Forelimb muscle (tissue), 1 donor: Measurements from ENCODE around the gene C6orf62. TPM values are rescaled to one million over a fixed set of nuclear protein-coding genes. Genes with fewer than 3 reads are reported as not detected.
"Not testable (repeated sequence)": the region's sequence is repeated elsewhere in the genome, so short reads cannot be mapped to it uniquely, and the experiment has no call there.

Source experiments
- DNase-seq: peaks from one replicate; pipeline ENCODE4 v3.0.0-alpha.2; 2013; ENCODE audit warnings: low read depth
- polyA plus RNA-seq: library from polyadenylated mRNA; unstranded; fragments of 120-200 nt; gene quantifications from one replicate; pipeline ENCODE4 v1.2.1, GENCODE V29; 2013; ENCODE audit not compliant: insufficient read length

The C6orf62 gene
- polyA plus RNA-seq, 1 donor = 76.3 TPM

- DNase-seq = no peak
Observed at GRCh38 chr6:24699521-24700359, 19.2 kb downstream of the C6orf62 start.

GRCh38 chr6:24696097-24696496 lies 22.9 kb downstream of the C6orf62 start:
- no peak for DNase-seq

GRCh38 chr6:24695635-24696034 lies 23.3 kb downstream of the C6orf62 start:
- DNase-seq = not testable (repeated sequence)

GRCh38 chr6:24694198-24694597 lies 24.8 kb downstream of the C6orf62 start:
- DNase-seq = no peak

- DNase-seq = no peak
Observed at GRCh38 chr6:24692848-24693592, 25.9 kb downstream of the C6orf62 start.

- DNase-seq = no peak
Observed at GRCh38 chr6:24692415-24692814, 26.5 kb downstream of the C6orf62 start.

- DNase-seq = no peak
Observed at GRCh38 chr6:24692003-24692402, 27.0 kb downstream of the C6orf62 start.

GRCh38 chr6:24691550-24691949 lies 27.4 kb downstream of the C6orf62 start:
- no peak for DNase-seq

GRCh38 chr6:24690593-24690992 lies 28.4 kb downstream of the C6orf62 start:
- no peak for DNase-seq

GRCh38 chr6:24689964-24690363 lies 29.0 kb downstream of the C6orf62 start:
- no peak for DNase-seq

- no peak for DNase-seq
Observed at GRCh38 chr6:24686946-24687345, 32.0 kb downstream of the C6orf62 start.

- DNase-seq = no peak
Observed at GRCh38 chr6:24686408-24686807, 32.5 kb downstream of the C6orf62 start.

- no peak for DNase-seq
Observed at GRCh38 chr6:24683297-24684296, 35.4 kb downstream of the C6orf62 start.

- DNase-seq = no peak
Observed at GRCh38 chr6:24680582-24680981, 38.4 kb downstream of the C6orf62 start.

GRCh38 chr6:24678792-24679352 lies 40.1 kb downstream of the C6orf62 start:
- not testable (repeated sequence) for DNase-seq

GRCh38 chr6:24673625-24674024 lies 45.3 kb downstream of the C6orf62 start:
- DNase-seq = no peak

- DNase-seq = no peak
Observed at GRCh38 chr6:24672620-24673182, 46.3 kb downstream of the C6orf62 start.

- not testable (repeated sequence) for DNase-seq
Observed at GRCh38 chr6:24671077-24671476, 47.9 kb downstream of the C6orf62 start.

GRCh38 chr6:24670492-24670891 lies 48.5 kb downstream of the C6orf62 start:
- not testable (repeated sequence) for DNase-seq

GRCh38 chr6:24668997-24669361 lies 50.0 kb downstream of the C6orf62 start:
- no peak for DNase-seq
